CD4-positive, alpha-beta T cell treated with Interferon alpha-2 for 1 hour (primary cell): ENCODE data around the gene GRM7.

Experiments used
- DNase-seq, 2 donors: peaks; one replicate each; pipeline ENCODE4 v3.0.0-alpha.2; 2020 to 2022

GRM7 gene

DNA sequence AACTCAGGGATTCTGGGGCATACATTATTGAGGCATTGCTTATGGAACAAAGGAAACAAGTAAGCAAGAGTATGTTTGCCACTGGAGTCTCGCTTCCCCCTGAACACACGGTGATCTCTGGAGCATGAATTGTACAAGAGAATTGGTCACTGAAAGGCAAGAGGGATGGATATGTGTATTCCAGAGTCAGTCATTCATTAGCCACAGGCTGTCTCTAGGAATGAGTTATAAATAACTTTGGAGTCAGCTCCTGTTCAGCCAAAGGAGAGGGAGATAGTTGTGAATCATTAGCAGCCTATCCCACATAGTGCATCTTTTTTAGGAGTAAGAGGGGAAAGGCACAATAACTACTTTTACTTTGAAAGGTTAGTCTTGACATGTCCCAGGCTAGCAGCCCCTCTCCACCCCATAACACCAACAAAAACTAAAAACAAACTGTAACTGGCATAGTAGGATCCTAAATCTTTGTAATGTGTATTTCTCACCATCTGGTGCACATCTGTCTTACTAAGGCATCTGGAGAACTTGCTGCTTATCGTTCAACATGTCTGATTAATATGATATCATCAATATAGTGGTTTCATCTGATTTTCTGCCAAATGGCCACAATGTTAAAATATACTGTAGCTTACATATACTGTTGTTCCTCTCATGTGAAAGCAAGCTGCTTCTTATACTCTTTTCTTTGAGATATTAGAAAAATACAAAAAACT is 462.2 kb downstream of the GRM7 start:
- no peak for DNase-seq

DNA sequence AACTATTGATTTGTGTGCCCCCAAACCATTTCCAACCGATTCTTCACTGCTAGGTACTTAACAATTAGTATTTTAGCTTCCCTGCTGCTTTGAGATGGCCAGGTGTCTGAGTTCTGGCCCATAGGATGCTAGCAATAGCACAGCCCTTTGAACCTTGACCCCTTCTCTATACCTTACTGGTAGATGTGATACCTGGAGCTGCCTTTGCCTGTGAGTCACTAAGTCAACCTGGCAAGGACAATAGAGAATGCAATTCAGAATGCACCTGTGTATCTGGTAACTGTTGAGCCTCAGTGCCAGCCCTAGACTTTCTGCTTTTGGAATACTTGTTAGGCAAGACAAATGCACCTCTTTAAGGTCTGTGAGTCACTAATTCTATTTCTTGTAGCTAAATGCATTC is 467.4 kb downstream of the GRM7 start:
- no peak for DNase-seq

- DNase-seq, result no peak
These were observed 471.8 kb downstream of the GRM7 start for GRCh38 chr3:7332696-7333095.

- no peak for DNase-seq
These were observed 472.2 kb downstream of the GRM7 start for GRCh38 chr3:7333125-7333524.

GRCh38 chr3:7340795-7341194 is 479.9 kb downstream of the GRM7 start:
- no peak for DNase-seq

DNA sequence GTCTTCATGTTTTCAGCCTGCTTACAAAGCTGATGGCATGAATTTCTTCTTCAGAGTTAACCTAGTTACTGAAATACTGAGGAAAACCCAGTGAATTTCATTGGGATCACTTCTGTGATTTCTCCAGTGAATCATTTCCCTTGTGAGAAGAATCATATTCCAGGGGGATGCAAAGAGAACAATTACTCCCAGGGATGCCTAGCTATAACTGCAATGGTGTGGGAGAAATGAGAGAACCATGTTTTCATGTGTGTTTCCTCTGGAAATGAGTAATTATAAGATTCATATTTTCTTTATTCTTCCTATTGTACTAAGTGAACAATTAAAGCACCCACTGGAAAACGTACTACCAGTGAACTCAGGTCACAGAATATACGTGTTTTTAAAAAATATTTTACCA is 485.4 kb downstream of the GRM7 start:
- no peak for DNase-seq

GRCh38 chr3:7357101-7357500 is 496.2 kb downstream of the GRM7 start:
- DNase-seq, result no peak

DNA sequence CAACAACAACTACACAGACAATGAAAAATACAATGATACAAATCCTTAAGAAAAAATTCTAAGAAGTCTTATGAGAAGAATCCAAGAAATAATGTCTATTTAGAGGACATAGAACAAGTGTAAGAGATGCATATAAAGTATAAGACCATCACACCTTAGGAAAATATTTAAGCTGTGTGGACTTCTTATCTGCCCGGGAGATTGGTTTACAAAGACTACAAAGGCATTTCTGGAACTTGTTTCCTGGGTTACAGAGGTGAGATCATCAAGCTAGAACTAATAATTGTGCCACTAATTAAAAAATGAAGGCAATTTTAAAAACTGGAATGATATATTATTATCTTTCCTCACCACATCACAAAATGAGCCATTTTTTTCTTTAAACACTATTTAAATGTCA is 507.1 kb downstream of the GRM7 start:
- no peak for DNase-seq

- no peak for DNase-seq
These were observed 507.7 kb downstream of the GRM7 start for GRCh38 chr3:7368597-7368996.

GRCh38 chr3:7371693-7372572 is 511.0 kb downstream of the GRM7 start:
- no peak for DNase-seq

GRCh38 chr3:7377103-7377502 is 516.2 kb downstream of the GRM7 start:
- no peak for DNase-seq

DNA sequence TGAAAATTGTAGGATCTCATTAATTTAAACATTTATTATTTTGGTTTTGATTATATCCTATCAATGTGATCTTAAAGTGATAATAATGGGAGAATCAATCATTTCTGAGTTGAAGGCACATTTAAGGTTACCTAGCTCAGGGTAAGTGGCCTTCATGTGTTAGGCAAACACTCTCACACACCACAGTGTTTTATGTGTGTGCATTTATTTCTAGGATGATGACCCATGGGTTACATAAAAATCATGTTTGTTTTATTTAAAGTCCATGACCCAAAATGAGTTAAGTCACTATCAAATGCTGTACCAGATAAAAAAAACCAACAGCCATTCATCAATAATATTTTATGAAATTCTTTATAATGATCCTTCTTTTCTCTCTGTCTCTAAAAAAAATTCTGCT is 520.8 kb downstream of the GRM7 start:
- DNase-seq, result no peak

DNA sequence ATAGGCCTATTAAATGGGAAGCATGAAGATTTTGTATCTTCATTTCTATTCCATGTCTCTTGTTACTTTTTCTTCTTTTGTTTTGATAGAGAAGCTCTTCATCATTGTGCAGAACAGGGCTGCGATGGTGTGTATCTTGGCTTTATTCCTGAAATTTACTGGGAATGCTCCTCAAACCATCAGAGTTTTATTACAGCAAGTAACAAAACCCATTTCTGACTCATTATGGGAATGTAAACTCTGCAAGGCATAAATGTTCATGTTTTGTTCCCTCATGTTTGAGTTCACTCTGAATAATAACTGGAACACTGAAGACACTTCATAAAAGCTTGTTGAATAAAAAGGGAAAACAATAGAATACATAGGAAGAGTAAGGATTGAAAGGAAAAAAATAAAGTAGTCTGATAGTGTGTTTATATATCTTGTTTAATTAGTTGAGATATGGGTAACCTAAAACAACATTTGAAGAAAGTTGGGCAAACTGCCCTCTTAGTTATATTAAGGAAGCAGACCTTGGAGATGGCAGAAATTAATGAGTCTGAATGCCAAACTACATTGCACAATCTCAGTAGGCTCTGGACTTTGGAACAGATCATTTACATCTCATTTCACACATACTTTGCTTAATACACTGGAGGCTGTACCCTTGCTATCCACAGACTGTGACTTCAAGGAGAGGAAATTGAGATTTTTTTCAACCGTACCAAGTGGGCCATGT is 521.5 kb downstream of the GRM7 start:
- DNase-seq, result no peak

DNA sequence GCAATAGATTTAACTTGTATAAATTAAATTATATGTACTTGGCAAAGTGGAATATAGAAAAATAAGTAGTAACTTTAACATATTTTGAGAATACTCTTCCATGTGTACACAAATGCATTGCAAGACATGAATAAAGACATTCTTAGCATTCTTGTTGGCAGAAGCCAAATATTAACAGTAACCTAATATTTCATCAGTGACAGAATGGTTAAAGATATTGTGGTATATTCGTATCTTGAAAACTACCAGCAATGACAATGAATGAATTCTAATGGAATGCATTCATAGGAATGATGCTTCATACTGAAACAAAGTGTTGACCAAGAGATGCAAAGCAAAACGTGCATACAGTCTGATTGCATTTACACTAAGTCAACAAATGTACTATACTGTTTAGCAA is 524.7 kb downstream of the GRM7 start:
- no peak for DNase-seq

DNA sequence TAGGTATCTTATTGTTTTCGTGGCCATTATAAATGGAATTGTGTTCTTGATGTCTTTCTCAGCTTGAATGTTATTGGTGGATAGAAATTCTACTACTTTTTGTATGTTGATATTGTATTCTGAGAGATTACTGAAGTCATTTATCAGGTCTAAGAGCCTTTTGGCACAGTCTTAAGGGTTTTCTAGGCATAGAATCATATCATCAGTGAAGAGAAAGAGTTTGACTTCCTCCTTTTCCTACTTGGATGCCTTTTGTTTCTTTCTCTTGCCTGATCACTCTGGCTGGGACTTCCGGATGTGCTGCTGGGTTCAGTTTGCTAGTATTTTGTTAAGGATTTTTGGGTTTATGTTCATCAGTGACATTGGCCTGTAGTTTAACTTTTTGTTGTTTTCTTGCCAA is 527.1 kb downstream of the GRM7 start:
- no peak for DNase-seq

DNA sequence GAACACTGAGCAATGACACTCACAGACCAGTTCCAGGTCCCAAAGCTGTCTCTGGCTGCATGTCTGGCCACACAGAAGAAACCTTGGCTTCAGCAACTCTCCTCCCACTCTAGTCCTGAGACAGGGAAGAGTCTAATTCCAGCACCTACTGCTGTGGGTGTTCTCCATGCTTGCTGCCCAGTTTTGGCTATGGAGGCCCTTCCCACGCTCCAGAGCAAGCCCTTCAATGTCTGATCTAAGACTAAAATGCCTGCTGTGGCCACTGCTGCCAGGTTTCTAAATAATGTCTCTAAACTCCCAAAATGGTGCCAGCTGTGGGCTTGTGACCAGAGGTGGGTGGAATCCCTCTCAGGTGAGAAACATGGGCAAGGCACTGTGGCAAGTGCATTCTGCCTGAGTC is 531.3 kb downstream of the GRM7 start:
- no peak for DNase-seq

DNA sequence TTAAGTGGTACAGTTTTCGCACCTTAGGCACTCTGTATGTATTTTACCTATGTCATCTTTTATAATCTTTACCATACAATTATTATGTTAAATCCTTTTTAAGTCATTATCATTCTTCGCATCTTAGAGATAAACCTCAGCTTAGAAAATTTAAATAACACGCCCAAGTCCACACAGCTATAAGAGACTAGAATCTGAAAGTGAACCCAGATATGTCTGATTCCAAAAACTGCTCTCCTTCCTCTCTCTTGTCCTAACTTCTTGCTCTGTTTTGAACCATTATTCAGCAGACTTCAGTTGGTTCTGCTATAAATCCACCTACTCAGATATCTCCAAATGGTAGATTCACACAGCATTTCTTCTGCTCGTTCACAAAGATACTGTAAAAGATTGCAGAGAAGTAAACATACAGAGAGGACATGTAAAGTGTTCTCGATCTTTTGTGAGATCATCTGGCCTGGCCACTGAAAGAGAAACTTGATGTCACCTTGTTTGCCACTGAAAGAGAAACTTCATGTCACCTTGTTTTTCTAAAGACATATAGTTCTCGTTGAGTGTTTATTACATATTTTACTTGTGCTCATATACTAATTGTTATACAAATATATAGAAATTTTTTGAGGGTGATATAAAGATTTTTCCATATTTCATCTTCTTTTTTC is 533.2 kb downstream of the GRM7 start:
- no peak for DNase-seq

DNA sequence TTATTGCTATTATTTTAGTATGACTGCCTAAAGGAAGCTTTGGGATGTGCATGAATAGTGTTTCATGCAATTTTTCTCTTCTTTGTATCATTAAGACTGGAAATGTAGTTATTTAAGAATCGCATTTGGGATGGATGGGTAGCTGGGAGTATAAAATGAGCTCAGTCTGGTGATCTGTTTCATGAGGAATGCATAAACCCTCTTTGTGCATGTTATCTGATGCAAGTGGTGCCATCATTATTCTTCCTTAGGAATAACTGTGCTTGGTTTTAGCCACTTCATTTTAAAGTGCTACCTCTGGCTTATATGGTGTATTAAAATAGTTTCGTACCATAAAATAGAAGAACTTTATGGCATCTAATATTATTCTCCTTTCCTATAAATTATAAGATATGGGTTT is 535.6 kb downstream of the GRM7 start:
- DNase-seq, result no peak

- DNase-seq, result no peak
These were observed 536.2 kb downstream of the GRM7 start for GRCh38 chr3:7397097-7397496.

DNA sequence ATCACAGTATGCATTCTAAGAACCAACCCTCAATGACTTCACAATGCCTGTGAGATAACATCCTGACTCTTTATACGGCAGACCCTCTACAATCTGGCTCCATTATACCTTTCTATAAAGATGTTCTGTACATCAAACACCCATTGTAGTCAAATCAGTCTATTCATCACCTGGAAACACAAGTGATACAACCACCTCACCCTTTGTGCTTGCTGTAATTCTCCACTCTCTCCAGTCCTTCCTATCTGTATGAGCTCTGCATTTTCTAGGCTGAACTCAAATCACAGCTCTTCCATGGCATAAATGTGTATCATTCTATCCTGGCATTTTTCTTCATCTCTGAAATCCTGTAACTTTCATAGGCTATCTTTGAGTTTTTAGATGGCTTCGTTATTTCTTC is 539.4 kb downstream of the GRM7 start:
- no peak for DNase-seq

DNA sequence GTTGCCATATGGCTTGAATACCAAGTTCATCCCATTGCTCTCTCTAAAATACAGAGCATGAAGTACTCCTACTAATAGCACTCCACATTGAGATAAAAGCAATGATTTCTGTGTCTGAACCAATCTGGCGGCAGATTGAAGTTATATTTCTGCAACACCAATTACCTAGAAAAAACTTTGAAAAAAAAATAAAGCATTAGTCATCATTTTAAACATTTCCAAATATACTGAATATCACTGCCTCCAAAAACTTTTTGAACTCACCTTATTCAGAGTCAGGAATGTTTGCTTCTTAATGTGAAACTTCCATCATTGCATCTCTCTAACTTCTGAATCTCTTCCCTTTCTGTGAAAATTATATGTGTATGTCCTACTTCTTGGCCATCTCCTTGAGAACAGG is 540.5 kb downstream of the GRM7 start:
- DNase-seq, result no peak

- DNase-seq, result no peak
These were observed 546.2 kb downstream of the GRM7 start for GRCh38 chr3:7407107-7407506.

- no peak for DNase-seq
These were observed 549.9 kb downstream of the GRM7 start for GRCh38 chr3:7410782-7411181.
